K562 (cell line): Measurements from ENCODE around the gene ATP5MC3. TPM values are rescaled to one million over a fixed set of nuclear protein-coding genes. Genes with fewer than 3 reads are reported as not detected.
A peak's percentile ranks its signal among the peaks of the same experiment; 100 is the strongest.

Experiments used
- CC2D1A ChIP-seq: fragments of 450-650 bp; IDR thresholded peaks from 2 replicates; pipeline ENCODE4 v1.6.1; 2017; ENCODE audit warnings: mild to moderate bottlenecking
- FOXJ2 ChIP-seq: fragments of 200-800 bp; sonication (Bioruptor generic); IDR thresholded peaks from 2 replicates; pipeline ENCODE4 v1.6.1; 2016; ENCODE audit warnings: missing genetic modification characterization, missing compliant biosample characterization
- KDM1A ChIP-seq, 2 experiments: fragments of 450-650 bp; IDR thresholded peaks; 2 replicates each; pipeline ENCODE4 v1.6.1; 2016; ENCODE audit warnings: mild to moderate bottlenecking in 2 of 2
- LCOR ChIP-seq: sonication (generic); formaldehyde crosslinking; IDR thresholded peaks from 2 replicates; pipeline ENCODE4 v1.8.0; 2022; ENCODE audit warnings: mild to moderate bottlenecking, missing genetic modification reagents
- MYC ChIP-seq, 2 experiments: fragments of 250-450 bp in 1 of 2; sonication (Bioruptor Pico) in 1 of 2; IDR thresholded peaks; 2 replicates each; pipeline versions ENCODE4 v1.5.1 to v1.6.1; 2012 to 2021; ENCODE audit warnings: low read depth in 2 of 2, borderline replicate concordance in 1 of 2, improper control_type of control experiment in 1 of 2, low read length in 1 of 2, mild to moderate bottlenecking in 1 of 2, moderate library complexity in 1 of 2
- NFXL1 ChIP-seq: fragments of 450-650 bp; formaldehyde crosslinking; IDR thresholded peaks from 2 replicates; pipeline ENCODE4 v1.4.0; 2021; ENCODE audit warnings: mild to moderate bottlenecking
- POLR2G ChIP-seq: fragments of 200-400 bp; formaldehyde crosslinking; IDR thresholded peaks from 2 replicates; pipeline ENCODE4 v1.6.1; 2017; ENCODE audit warnings: low read depth, mild to moderate bottlenecking, antibody characterized with exemption, low read length, moderate library complexity
- PTTG1 ChIP-seq: fragments of 450-650 bp; IDR thresholded peaks from 2 replicates; pipeline ENCODE4 v1.6.1; 2016; ENCODE audit warnings: low read depth, mild to moderate bottlenecking, missing genetic modification characterization, missing compliant biosample characterization
- polyA plus RNA-seq, 8 experiments: library from polyadenylated mRNA; depleted of rRNA in 4 of 8; stranded (reverse) in 5 of 8; unstranded in 3 of 8; fragments of >200 nt; fragmentation: Nextera tagmentation in 2 of 8; fragmentation: Illumina TruSeq in 1 of 8; extraction: Ambion mirVana in 2 of 8; extraction: Trizol in 1 of 8; gene quantifications; 2 replicates each; pipeline versions ENCODE4 v1.2.1 to v1.2.3, GENCODE V29; 2011 to 2014; ENCODE audit warnings: inconsistent platforms in 1 of 8, missing spikeins in 1 of 8
- total RNA-seq, 7 experiments: library from RNA; depleted of rRNA in 6 of 7; stranded (reverse); fragments of >200 nt in 6 of 7; fragmentation: Illumina TruSeq in 2 of 7; extraction: Trizol in 2 of 7; gene quantifications; 2 replicates each; pipeline versions ENCODE4 v1.2.1 to v1.2.3, GENCODE V29; 2011 to 2021; ENCODE audit warnings: low replicate concordance in 1 of 7
- TF ChIP-seq, protein P1 (sequence below): IDR thresholded peaks from 2 replicates; pipeline ENCODE4 v1.6.1; 2014; ENCODE audit warnings: antibody characterized with exemption
- TF ChIP-seq, protein P2 (sequence below), 2 experiments: fragments of 450-650 bp in 1 of 2; sonication (generic) in 1 of 2; formaldehyde crosslinking; conservative IDR thresholded peaks; 2 replicates each; pipeline versions ENCODE4 v1.4.0 to v1.8.1; 2020 to 2022; ENCODE audit warnings: mild to moderate bottlenecking in 1 of 2, missing genetic modification reagents in 1 of 2
- TF ChIP-seq, protein P3 (sequence below), 2 experiments: IDR thresholded peaks; 2 replicates each; pipeline ENCODE4 v1.6.1; 2012; ENCODE audit warnings: improper control_type of control experiment in 2 of 2, low read depth in 2 of 2, low read length in 2 of 2, borderline replicate concordance in 1 of 2
- TF ChIP-seq, protein P4 (sequence below), 2 experiments: fragments of 250-450 bp in 1 of 2; fragments of 450-650 bp in 1 of 2; sonication (Bioruptor Pico) in 1 of 2; IDR thresholded peaks; 2 replicates each; pipeline versions ENCODE4 v1.6.1 to v1.8.0; 2016 to 2021; ENCODE audit warnings: mild to moderate bottlenecking in 2 of 2, moderate library complexity in 2 of 2, missing compliant biosample characterization in 1 of 2, missing genetic modification characterization in 1 of 2
- TF ChIP-seq, protein P5 (sequence below): fragments of 250-450 bp; sonication (Bioruptor Pico); IDR thresholded peaks from 2 replicates; pipeline ENCODE4 v1.5.0; 2021; ENCODE audit warnings: mild to moderate bottlenecking, moderate library complexity
- TF ChIP-seq, protein P6 (sequence below), 2 experiments: fragments of 450-650 bp; IDR thresholded peaks; 2 replicates each; pipeline ENCODE4 v1.6.1; 2016

The ATP5MC3 gene
- total and polyA plus RNA-seq, 9 of the 15 experiments (the other 6 are each of a cell fraction or from before 2014, with no cell fraction given) = 423 to 2,565 (median 1,012) TPM

DNA sequence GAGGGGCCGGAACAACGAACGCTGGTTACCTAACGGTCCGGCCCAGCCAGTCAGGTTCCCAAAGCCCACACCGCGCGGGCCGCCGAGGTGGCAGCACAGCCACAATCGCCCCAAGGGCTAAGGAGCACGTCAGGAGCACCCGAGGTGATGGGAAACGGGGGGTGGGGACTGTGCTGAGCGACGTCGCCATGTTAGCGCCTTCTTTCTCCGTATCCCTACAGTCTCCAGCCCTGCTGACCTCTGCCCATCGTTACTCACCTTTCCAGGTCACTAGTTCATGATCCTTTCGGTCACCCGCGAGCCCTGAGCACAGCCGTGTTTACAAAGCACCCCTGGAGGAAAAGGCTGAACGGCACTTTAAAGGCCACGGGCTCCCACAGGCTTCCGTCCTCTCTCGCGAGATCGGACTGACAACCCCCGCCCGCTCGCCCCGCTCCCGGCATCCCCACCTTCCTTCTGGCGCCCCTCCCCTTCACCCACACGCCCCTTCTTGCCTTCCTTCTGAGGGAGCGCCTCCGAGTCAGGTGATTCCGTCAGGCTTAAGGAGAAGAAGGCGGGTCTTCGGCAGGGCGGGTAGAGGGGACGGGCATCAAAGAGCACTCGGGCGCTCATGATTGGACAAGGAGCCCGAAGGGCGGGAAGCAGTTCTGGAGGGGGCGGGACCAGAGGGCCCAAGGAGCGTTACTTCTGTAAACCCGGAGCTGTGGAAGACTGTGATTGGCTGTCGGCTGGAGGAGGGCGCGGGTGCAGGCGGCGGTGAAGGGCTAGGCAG lies 13.5 kb downstream of the ATP5MC3 start, which contains the start of gene ATF2 (continued):
- TF ChIP-seq, protein P1, sequence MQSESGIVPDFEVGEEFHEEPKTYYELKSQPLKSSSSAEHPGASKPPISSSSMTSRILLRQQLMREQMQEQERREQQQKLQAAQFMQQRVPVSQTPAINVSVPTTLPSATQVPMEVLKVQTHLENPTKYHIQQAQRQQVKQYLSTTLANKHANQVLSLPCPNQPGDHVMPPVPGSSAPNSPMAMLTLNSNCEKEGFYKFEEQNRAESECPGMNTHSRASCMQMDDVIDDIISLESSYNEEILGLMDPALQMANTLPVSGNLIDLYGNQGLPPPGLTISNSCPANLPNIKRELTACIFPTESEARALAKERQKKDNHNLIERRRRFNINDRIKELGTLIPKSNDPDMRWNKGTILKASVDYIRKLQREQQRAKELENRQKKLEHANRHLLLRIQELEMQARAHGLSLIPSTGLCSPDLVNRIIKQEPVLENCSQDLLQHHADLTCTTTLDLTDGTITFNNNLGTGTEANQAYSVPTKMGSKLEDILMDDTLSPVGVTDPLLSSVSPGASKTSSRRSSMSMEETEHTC = peak; percentile 63; the same call in 1 of the 2 replicates
- TF ChIP-seq NFXL1 (CRISPR knock-in tag) = no peak
- TF ChIP-seq CC2D1A = peak; percentile 87
- TF ChIP-seq, protein P2, sequence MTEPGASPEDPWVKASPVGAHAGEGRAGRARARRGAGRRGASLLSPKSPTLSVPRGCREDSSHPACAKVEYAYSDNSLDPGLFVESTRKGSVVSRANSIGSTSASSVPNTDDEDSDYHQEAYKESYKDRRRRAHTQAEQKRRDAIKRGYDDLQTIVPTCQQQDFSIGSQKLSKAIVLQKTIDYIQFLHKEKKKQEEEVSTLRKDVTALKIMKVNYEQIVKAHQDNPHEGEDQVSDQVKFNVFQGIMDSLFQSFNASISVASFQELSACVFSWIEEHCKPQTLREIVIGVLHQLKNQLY (CRISPR knock-in tag; conservative IDR thresholded peaks at IDR 0.05) = 0 out of 4 replicates have a peak, but pooled peaks of 1 of the 2 experiments have one; percentile 49
- TF ChIP-seq, protein P3, sequence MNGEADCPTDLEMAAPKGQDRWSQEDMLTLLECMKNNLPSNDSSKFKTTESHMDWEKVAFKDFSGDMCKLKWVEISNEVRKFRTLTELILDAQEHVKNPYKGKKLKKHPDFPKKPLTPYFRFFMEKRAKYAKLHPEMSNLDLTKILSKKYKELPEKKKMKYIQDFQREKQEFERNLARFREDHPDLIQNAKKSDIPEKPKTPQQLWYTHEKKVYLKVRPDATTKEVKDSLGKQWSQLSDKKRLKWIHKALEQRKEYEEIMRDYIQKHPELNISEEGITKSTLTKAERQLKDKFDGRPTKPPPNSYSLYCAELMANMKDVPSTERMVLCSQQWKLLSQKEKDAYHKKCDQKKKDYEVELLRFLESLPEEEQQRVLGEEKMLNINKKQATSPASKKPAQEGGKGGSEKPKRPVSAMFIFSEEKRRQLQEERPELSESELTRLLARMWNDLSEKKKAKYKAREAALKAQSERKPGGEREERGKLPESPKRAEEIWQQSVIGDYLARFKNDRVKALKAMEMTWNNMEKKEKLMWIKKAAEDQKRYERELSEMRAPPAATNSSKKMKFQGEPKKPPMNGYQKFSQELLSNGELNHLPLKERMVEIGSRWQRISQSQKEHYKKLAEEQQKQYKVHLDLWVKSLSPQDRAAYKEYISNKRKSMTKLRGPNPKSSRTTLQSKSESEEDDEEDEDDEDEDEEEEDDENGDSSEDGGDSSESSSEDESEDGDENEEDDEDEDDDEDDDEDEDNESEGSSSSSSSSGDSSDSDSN (IDR thresholded peaks at IDR 0.05; ENCODE audit: borderline replicate concordance in 1 of 2, low read depth in 2 of 2, low read length in 2 of 2) = 0 out of 4 replicates have a peak, but pooled peaks of 1 of the 2 experiments have one; percentile 20
- TF ChIP-seq MYC (IDR thresholded peaks at IDR 0.05; ENCODE audit: low read depth, low read length) = peak; percentile 6
- no peak for TF ChIP-seq MYC (CRISPR knock-in tag; IDR thresholded peaks at IDR 0.05; ENCODE audit: borderline replicate concordance, low read depth)
- TF ChIP-seq, protein P4, sequence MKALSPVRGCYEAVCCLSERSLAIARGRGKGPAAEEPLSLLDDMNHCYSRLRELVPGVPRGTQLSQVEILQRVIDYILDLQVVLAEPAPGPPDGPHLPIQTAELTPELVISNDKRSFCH (CRISPR knock-in tag; IDR thresholded peaks at IDR 0.05) = no peak
- TF ChIP-seq, protein P4 (tag; IDR thresholded peaks at IDR 0.05) = peak; percentile 94
- peak; percentile 64; the same call in 1 of the 2 replicates for TF ChIP-seq FOXJ2 (tag)
- TF ChIP-seq PTTG1 (tag) = no peak
- TF ChIP-seq, protein P5, sequence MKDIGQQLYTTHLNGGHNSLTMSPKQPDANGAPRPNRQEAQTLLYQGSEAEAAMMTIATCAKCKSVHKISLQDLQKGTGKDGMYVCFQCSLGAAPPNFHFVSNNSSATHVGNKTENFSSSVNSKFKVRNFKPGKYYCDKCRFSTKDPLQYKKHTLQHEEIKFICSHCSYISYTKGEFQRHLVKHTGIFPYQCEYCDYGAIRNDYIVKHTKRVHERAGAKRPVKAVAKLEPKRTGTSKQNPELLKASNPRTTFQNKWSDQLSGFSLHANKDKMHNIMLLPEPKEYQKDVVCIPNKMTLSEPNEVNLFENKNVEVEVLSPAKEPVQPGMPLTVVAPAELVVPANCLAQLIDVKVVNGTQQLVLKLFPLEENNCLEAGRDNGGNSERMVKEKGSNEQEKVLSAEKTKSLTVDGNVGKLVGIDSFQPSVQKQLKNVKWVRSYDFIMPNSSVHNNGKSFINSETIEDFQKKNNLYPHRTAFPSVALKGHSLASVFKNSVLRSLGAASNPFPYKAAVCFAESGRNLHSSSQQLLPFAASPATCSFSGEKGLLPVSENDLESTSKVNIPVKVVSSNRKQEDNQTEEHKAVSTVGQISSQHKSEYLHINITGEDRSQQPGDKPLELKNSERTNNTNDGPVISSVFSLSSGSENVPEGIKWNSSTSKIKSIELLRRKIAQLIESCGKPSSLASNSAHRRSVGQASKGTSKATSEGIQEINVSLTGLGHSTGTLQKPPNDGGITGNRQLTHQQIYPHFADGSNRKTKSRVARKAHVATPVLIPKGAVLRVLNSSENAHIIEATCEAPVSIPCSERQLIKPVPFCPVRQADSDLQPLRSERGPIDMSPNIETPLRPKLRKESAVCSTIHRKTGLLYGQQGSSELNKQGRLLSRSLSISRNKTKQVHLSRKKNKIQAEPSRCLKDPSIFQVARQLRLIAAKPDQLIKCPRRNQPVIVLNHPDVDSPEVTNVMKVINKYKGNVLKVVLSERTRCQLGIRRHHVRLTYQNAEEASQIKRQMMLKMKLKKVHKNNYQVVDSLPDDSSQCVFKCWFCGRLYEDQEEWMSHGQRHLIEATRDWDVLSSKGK (CRISPR knock-in tag) = no peak
- TF ChIP-seq, protein P6, sequence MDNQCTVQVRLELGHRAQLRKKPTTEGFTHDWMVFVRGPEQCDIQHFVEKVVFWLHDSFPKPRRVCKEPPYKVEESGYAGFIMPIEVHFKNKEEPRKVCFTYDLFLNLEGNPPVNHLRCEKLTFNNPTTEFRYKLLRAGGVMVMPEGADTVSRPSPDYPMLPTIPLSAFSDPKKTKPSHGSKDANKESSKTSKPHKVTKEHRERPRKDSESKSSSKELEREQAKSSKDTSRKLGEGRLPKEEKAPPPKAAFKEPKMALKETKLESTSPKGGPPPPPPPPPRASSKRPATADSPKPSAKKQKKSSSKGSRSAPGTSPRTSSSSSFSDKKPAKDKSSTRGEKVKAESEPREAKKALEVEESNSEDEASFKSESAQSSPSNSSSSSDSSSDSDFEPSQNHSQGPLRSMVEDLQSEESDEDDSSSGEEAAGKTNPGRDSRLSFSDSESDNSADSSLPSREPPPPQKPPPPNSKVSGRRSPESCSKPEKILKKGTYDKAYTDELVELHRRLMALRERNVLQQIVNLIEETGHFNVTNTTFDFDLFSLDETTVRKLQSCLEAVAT (IDR thresholded peaks at IDR 0.05) = peak; percentile 72 to 91
- peak; percentile 93 for TF ChIP-seq POLR2G
- peak; percentile 49; the same call in 1 of the 2 replicates for TF ChIP-seq LCOR (CRISPR knock-in tag)
- TF ChIP-seq KDM1A (IDR thresholded peaks at IDR 0.05) = 0 out of 4 replicates have a peak, but pooled peaks of 1 of the 2 experiments have one; percentile 15
